Measurements from ENCODE around the gene TFEB.

The TFEB gene

GRCh38 chr6:41693281-41694240 lies 41.8 kb downstream of the TFEB start:
- Histone ChIP-seq H3K4me3 (ENCODE audit: low read length) (no peak overlapping the region), H3K36me3 (ENCODE audit: control insufficient read depth, insufficient read depth, low read length) (no peaks in the 10 kb centered on the region), H3K27me3 (ENCODE audit: control insufficient read depth, insufficient read depth, low read length) (no peaks in the 10 kb centered on the region), H3K9me3 (ENCODE audit: control insufficient read depth, insufficient read depth, low read length) (no peaks in the 10 kb centered on the region), H3K4me1 (ENCODE audit: control insufficient read depth, insufficient read depth, low read length) (no peaks in the 10 kb centered on the region), H3K27ac (ENCODE audit: low read length) (no peak overlapping the region)
- WGBS (ENCODE audit: insufficient coverage, insufficient read length), result no CpG with 5 or more reads among the region's 10 CpGs
- DNase-seq (ENCODE audit: low read depth, low spot score), result no peak

DNA sequence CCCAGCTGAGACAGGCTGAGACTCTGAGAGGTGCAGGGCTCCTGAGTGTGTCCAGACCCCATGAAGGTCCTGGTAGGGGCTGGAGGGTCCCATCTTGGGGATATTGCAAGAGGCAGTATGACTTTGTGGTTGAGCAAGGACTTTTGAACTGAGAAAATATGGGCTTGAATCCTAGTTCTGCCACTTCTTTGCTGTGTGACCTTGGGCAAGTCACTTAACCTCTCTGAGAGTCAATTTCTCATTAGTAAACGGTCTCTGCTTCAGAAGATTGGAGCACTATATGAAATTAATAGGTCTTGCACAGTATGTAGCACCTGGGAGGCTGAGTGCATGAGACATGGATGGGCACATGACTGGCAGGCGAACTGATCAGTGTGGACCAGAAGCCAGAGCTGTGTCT lies 42.7 kb downstream of the TFEB start:
- H3K27ac ChIP-seq (ENCODE audit: low read length), result no peak overlapping the region
- no CpG with 5 or more reads among the region's 2 CpGs for WGBS (ENCODE audit: insufficient coverage, insufficient read length)

GRCh38 chr6:41692080-41692675 lies 43.2 kb downstream of the TFEB start:
- Histone ChIP-seq H3K4me3 (ENCODE audit: low read length) (no peak overlapping the region), H3K4me1 (ENCODE audit: control insufficient read depth, insufficient read depth, low read length) (peaks cover 5% of the 10 kb centered on the region), H3K27me3 (ENCODE audit: control insufficient read depth, insufficient read depth, low read length) (no peaks in the 10 kb centered on the region), H3K36me3 (ENCODE audit: control insufficient read depth, insufficient read depth, low read length) (no peaks in the 10 kb centered on the region), H3K9me3 (ENCODE audit: control insufficient read depth, insufficient read depth, low read length) (no peaks in the 10 kb centered on the region), H3K27ac (ENCODE audit: low read length) (no peak overlapping the region)
- no peak for DNase-seq (ENCODE audit: low read depth, low spot score)

More for the DNA sequence above, 42.7 kb downstream of the TFEB start:
- no peaks in the 10 kb centered on the region for H3K27me3 ChIP-seq (ENCODE audit: control insufficient read depth, insufficient read depth, low read length)
- no peak overlapping the region for H3K4me3 ChIP-seq (ENCODE audit: low read length)
- H3K4me1 ChIP-seq (ENCODE audit: control insufficient read depth, insufficient read depth, low read length), result peaks cover 3% of the 10 kb centered on the region; the same call in 1 of the 2 replicates
- H3K36me3 ChIP-seq (ENCODE audit: control insufficient read depth, insufficient read depth, low read length), result no peaks in the 10 kb centered on the region
- H3K9me3 ChIP-seq (ENCODE audit: control insufficient read depth, insufficient read depth, low read length), result no peaks in the 10 kb centered on the region
- DNase-seq (ENCODE audit: low read depth, low spot score), result no peak

DNA sequence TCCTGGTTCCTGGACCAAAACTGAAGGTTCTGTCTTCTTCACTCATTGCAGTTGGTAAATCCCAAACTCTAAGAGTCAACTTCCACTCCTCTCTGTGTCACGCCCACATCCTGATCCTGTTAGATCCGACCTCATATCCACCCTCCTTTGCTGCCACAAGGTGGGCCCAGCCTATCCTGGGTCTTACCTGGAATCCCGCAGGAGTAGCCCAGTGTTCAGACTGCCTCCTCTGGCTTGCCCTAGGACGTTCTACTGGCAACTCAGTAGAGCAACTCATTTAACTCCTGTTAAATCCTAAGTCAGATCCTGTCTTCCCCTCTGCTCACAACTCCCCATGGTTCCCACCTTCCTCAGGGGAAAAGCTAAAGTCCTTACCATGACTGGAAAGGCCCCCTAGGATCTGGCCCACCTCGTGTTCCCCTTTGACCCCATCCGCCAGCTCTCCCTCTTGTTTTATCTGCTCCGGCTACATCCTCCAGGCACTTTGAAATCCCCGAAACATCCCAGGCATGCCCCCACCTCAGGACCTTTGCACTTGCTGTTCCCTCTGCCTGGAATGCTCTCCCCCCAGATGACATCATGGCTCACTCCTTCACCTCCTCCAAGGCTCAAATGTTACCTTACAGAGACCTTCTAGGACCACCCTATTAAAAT lies 43.9 kb downstream of the TFEB start:
- Histone ChIP-seq H3K36me3 (ENCODE audit: control insufficient read depth, insufficient read depth, low read length) (no peaks in the 10 kb centered on the region), H3K27me3 (ENCODE audit: control insufficient read depth, insufficient read depth, low read length) (no peaks in the 10 kb centered on the region), H3K4me3 (ENCODE audit: low read length) (no peak overlapping the region), H3K4me1 (ENCODE audit: control insufficient read depth, insufficient read depth, low read length) (peaks cover 5% of the 10 kb centered on the region), H3K9me3 (ENCODE audit: control insufficient read depth, insufficient read depth, low read length) (no peaks in the 10 kb centered on the region), H3K27ac (ENCODE audit: low read length) (no peak overlapping the region)
- DNase-seq (ENCODE audit: low read depth, low spot score), result no peak
- no CpG with 5 or more reads among the region's 8 CpGs for WGBS (ENCODE audit: insufficient coverage, insufficient read length)

DNA sequence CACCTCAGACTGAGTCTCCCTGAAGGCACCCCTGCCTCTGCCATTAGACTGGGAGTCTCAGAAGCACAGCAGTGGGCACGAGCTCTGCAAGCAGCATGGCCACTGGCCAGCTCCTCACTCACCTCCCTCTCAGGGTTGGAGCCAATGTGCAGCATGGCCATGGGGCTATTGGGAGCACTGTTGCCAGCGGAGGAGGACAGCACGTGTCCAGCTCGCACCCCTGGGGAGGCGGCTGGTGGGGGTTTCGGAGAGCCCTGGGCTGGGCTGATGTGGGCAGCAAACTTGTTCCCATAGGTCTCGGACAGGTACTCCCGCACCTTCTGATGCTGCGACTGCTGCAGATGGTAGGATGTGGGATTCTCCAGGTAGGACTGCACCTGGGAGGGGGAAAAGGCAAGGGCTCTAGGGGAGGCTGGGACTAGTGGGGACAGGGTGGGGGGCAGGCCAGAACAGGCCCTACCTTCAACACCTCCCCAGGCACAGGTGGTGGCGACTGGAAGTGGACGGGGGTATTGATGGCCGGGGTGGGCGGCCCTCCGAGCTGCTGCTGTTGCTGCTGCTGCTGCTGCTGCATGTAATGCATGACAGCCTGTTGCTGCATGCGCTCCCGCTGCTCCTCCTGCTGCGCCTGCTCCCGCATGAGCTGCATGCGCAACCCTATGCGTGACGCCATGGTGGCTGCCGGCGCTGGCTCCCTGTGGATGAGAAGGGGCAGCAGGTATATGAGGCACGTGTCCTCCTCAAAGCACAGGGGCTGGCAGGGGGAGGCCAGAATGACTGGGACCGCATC lies 44.7 kb downstream of the TFEB start:
- Histone ChIP-seq H3K27ac (ENCODE audit: low read length) (no peak overlapping the region), H3K9me3 (ENCODE audit: control insufficient read depth, insufficient read depth, low read length) (no peaks in the 10 kb centered on the region), H3K27me3 (ENCODE audit: control insufficient read depth, insufficient read depth, low read length) (no peaks in the 10 kb centered on the region), H3K4me1 (ENCODE audit: control insufficient read depth, insufficient read depth, low read length) (peaks cover 5% of the 10 kb centered on the region), H3K4me3 (ENCODE audit: low read length) (no peak overlapping the region), H3K36me3 (ENCODE audit: control insufficient read depth, insufficient read depth, low read length) (no peaks in the 10 kb centered on the region)
- no CpG with 5 or more reads among the region's 25 CpGs for WGBS (ENCODE audit: insufficient coverage, insufficient read length)
- no peak for DNase-seq (ENCODE audit: low read depth, low spot score)

GRCh38 chr6:41689171-41690008 lies 46.0 kb downstream of the TFEB start:
- DNase-seq (ENCODE audit: low read depth, low spot score), result no peak
- Histone ChIP-seq H3K9me3 (ENCODE audit: control insufficient read depth, insufficient read depth, low read length) (no peaks in the 10 kb centered on the region), H3K36me3 (ENCODE audit: control insufficient read depth, insufficient read depth, low read length) (no peaks in the 10 kb centered on the region), H3K4me3 (ENCODE audit: low read length) (no peak overlapping the region), H3K27ac (ENCODE audit: low read length) (no peak overlapping the region), H3K4me1 (ENCODE audit: control insufficient read depth, insufficient read depth, low read length) (peaks cover 5% of the 10 kb centered on the region), H3K27me3 (ENCODE audit: control insufficient read depth, insufficient read depth, low read length) (no peaks in the 10 kb centered on the region)
- WGBS (ENCODE audit: insufficient coverage, insufficient read length), result no CpG with 5 or more reads among the region's 9 CpGs

DNA sequence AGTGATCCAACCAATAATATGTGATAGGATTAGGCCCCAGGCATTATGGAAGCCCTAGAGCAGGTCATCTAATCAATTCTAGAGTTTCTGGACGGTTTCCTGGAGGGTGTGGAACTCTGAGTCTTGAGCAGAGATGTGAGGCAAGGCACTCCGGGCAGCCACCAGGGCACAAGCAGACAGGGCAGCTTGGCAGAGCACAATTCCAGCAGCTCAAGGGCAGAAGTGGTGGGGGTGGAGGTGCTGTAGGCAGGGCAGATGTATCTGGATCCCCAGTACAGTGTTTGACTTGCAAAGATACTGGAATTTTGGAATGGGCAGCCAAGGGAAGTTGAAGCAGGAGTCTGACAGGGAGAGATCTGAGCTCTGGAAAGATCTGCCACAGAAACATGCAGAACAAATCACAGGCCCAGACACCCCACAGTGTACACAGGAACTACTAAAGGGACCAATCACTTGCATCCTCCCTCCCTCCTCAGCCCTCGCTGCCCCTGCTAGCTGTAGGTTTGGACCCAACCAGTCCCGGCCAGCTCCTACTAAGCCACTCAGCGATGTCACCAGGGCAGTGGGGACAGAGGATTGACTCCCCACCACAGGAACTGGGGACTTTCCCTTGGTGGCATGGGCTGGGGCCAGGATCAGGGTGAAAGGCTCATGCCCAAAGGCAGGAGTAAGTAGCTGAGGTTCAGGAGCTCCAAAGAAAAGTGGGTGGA lies 47.0 kb downstream of the TFEB start:
- DNase-seq (ENCODE audit: low read depth, low spot score), result no peak
- H3K4me3 ChIP-seq (ENCODE audit: low read length), result no peak overlapping the region
- no peaks in the 10 kb centered on the region for H3K9me3 ChIP-seq (ENCODE audit: control insufficient read depth, insufficient read depth, low read length)
- H3K27me3 ChIP-seq (ENCODE audit: control insufficient read depth, insufficient read depth, low read length), result no peaks in the 10 kb centered on the region
- H3K4me1 ChIP-seq (ENCODE audit: control insufficient read depth, insufficient read depth, low read length), result peaks cover 5% of the 10 kb centered on the region
- no peaks in the 10 kb centered on the region for H3K36me3 ChIP-seq (ENCODE audit: control insufficient read depth, insufficient read depth, low read length)
- H3K27ac ChIP-seq (ENCODE audit: low read length), result no peak overlapping the region
- no CpG with 5 or more reads among the region's 5 CpGs for WGBS (ENCODE audit: insufficient coverage, insufficient read length)

DNA sequence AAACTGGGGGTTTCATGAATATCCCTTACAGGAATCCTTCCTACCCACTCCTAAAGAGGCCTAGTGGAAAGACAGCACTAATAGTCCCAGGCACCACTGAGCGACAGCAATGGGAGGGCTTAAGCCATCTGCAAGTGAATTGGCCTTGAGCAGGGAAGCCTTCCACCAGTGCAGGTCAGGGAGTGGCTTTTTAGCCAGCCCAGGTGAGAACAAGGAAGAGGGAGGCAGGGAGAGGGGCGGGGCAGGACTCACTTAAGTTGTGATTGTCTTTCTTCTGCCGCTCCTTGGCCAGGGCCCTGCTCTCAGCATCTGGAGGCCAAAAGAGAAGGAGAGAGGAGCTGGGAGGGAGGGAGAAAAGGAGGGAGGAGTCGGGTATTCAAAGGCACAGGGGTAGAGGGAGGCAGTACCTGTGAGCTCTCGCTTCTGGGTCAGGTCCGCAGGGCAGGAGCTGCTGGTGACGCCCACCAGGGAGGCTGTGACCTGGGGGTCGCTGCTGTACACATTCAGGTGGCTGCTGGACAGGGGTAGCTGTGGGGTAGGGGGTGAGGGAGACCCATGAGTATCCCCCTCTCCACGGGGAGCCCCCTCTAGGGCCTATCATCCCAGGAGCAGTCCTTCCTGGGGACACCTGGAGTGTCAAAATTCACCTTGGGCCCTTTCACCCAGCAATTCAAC lies 47.8 kb downstream of the TFEB start:
- no CpG with 5 or more reads among the region's 9 CpGs for WGBS (ENCODE audit: insufficient coverage, insufficient read length)
- Histone ChIP-seq H3K9me3 (ENCODE audit: control insufficient read depth, insufficient read depth, low read length) (no peaks in the 10 kb centered on the region), H3K36me3 (ENCODE audit: control insufficient read depth, insufficient read depth, low read length) (no peaks in the 10 kb centered on the region), H3K27ac (ENCODE audit: low read length) (no peak overlapping the region), H3K4me3 (ENCODE audit: low read length) (no peak overlapping the region), H3K4me1 (ENCODE audit: control insufficient read depth, insufficient read depth, low read length) (peaks cover 5% of the 10 kb centered on the region), H3K27me3 (ENCODE audit: control insufficient read depth, insufficient read depth, low read length) (no peaks in the 10 kb centered on the region)
- peak; percentile 55 for DNase-seq (ENCODE audit: low read depth, low spot score)
